Mesenchymal stem cell (in vitro differentiated cells and primary cell): ENCODE results near the gene KDM4D.
"Not testable (repeated sequence)": the region's sequence is repeated elsewhere in the genome, so short reads cannot be mapped to it uniquely, and the experiment has no call there.

Source experiments
- DNase-seq: peaks from one replicate; pipeline ENCODE4 v3.0.0-alpha.2; 2013
- H2AFZ ChIP-seq: one replicate; pipeline ENCODE4 v1.6.1; 2013; ENCODE audit warnings: low read depth, mild to moderate bottlenecking, control low read depth, inconsistent platforms, low read length, moderate library complexity
- H2AK5ac ChIP-seq: 2 replicates; pipeline ENCODE4 v1.6.1; 2013; ENCODE audit warnings: low read length, moderate library complexity, mild to moderate bottlenecking, inconsistent platforms; ENCODE audit not compliant: severe bottlenecking
- H2BK120ac ChIP-seq: one replicate; pipeline ENCODE4 v1.6.1; 2013; ENCODE audit warnings: low read depth, mild to moderate bottlenecking, inconsistent platforms, low read length, moderate library complexity
- H2BK12ac ChIP-seq, 2 experiments: one replicate each; pipeline ENCODE4 v1.6.1; 2013; ENCODE audit warnings: inconsistent platforms in 2 of 2, low read length in 2 of 2, mild to moderate bottlenecking in 2 of 2, moderate library complexity in 2 of 2, control low read depth in 1 of 2
- H2BK15ac ChIP-seq: one replicate; pipeline ENCODE4 v1.6.1; 2013; ENCODE audit warnings: mild to moderate bottlenecking, low read depth, inconsistent platforms; ENCODE audit not compliant: poor library complexity, severe bottlenecking
- H2BK5ac ChIP-seq: 2 replicates; pipeline ENCODE4 v1.6.1; 2013; ENCODE audit warnings: low read depth, mild to moderate bottlenecking, low read length, control low read depth, inconsistent platforms; ENCODE audit not compliant: poor library complexity, severe bottlenecking
- H3K14ac ChIP-seq, 2 experiments: one replicate each; pipeline ENCODE4 v1.6.1; 2013; ENCODE audit warnings: inconsistent platforms in 2 of 2, low read length in 2 of 2, control low read depth in 1 of 2, mild to moderate bottlenecking in 1 of 2, moderate library complexity in 1 of 2
- H3K18ac ChIP-seq, 2 experiments: one replicate each; pipeline ENCODE4 v1.6.1; 2013; ENCODE audit warnings: inconsistent platforms in 2 of 2, low read length in 2 of 2, control low read depth in 1 of 2, low read depth in 1 of 2, mild to moderate bottlenecking in 1 of 2
- H3K23ac ChIP-seq, 2 experiments: one replicate each; pipeline ENCODE4 v1.6.1; 2013; ENCODE audit warnings: inconsistent platforms in 2 of 2, low read length in 2 of 2, mild to moderate bottlenecking in 2 of 2, moderate library complexity in 2 of 2, control low read depth in 1 of 2
- H3K27ac ChIP-seq: 2 replicates; pipeline ENCODE4 v1.5.1; 2013; ENCODE audit warnings: mild to moderate bottlenecking, moderate library complexity, low read length, control low read depth, inconsistent platforms; ENCODE audit not compliant: poor library complexity, severe bottlenecking
- H3K27me3 ChIP-seq, 2 experiments: 2 replicates each; pipeline versions ENCODE4 v1.6.1 to v1.7.0; 2013; ENCODE audit warnings: low read length in 2 of 2, mild to moderate bottlenecking in 2 of 2, moderate library complexity in 2 of 2, control low read depth in 1 of 2, inconsistent platforms in 1 of 2; ENCODE audit not compliant: control insufficient read depth in 1 of 2, insufficient read depth in 1 of 2
- H3K36me3 ChIP-seq, 2 experiments: 2 replicates each; pipeline versions ENCODE4 v1.6.1 to v1.7.0; 2013; ENCODE audit warnings: low read length in 2 of 2, control low read depth in 1 of 2, inconsistent platforms in 1 of 2, low read depth in 1 of 2, mild to moderate bottlenecking in 1 of 2; ENCODE audit not compliant: insufficient read depth in 2 of 2, control insufficient read depth in 1 of 2
- H3K4ac ChIP-seq, 2 experiments: one replicate each; pipeline ENCODE4 v1.6.1; 2013; ENCODE audit warnings: inconsistent platforms in 2 of 2, low read length in 2 of 2, mild to moderate bottlenecking in 2 of 2, moderate library complexity in 2 of 2, control low read depth in 1 of 2, low read depth in 1 of 2
- H3K4me1 ChIP-seq: 2 replicates; pipeline ENCODE4 v1.6.1; 2013; ENCODE audit warnings: low read depth, low read length, control low read depth; ENCODE audit not compliant: control insufficient read depth, insufficient read depth
- H3K4me2 ChIP-seq: 2 replicates; pipeline ENCODE4 v1.6.1; 2013; ENCODE audit warnings: low read length, mild to moderate bottlenecking, inconsistent platforms; ENCODE audit not compliant: poor library complexity, severe bottlenecking
- H3K4me3 ChIP-seq, 2 experiments: 2 replicates each; pipeline versions ENCODE4 v1.5.1 to v1.7.0; 2013; ENCODE audit warnings: low read length in 2 of 2, mild to moderate bottlenecking in 2 of 2, control low read depth in 1 of 2, low read depth in 1 of 2; ENCODE audit not compliant: insufficient read depth in 1 of 2
- H3K79me1 ChIP-seq: replicated peaks from 2 replicates; pipeline ENCODE4 v1.6.1; 2013; ENCODE audit warnings: mild to moderate bottlenecking, control low read depth, low read length, inconsistent platforms; ENCODE audit not compliant: poor library complexity, severe bottlenecking
- H3K9ac ChIP-seq: 2 replicates; pipeline ENCODE4 v1.7.0; 2013; ENCODE audit warnings: mild to moderate bottlenecking, low read length, moderate library complexity
- H3K9me3 ChIP-seq: 2 replicates; pipeline ENCODE4 v1.7.0; 2013; ENCODE audit warnings: mild to moderate bottlenecking, low read length; ENCODE audit not compliant: control insufficient read depth
- H4K8ac ChIP-seq: one replicate; pipeline ENCODE4 v1.6.1; 2013; ENCODE audit warnings: inconsistent platforms, mild to moderate bottlenecking, low read length, moderate library complexity
- H4K91ac ChIP-seq: one replicate; pipeline ENCODE4 v1.6.1; 2013; ENCODE audit warnings: mild to moderate bottlenecking, low read length, inconsistent platforms
- WGBS: methylation state at CpG from one replicate; pipeline ENCODE4 v1.1.7; 2013; ENCODE audit warnings: mixed read lengths; 5-methylcytosine and 5-hydroxymethylcytosine counted together

KDM4D gene

DNA sequence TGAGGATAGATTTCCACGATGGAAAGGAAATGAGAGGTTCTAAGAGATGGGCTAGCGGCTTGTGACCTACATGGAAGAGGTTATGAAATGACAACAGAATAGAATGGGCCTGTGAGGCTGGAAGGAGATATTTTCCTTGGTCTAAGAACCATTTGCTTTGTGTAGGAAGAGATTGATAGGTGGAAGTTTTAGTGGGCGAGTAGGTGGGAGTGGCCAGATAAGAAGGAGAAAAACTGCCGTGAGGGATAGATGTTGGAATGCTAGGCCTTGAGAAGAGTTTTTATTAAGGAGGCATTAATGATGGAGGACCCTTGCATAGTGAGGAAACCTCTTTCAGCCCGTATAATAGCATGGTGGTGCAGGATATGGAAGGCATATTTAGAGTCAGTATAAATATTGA is 48.0 kb downstream of the KDM4D start:
- H2BK15ac ChIP-seq, H3K79me1 ChIP-seq, H2BK5ac ChIP-seq, H3K4me3 ChIP-seq, H2BK120ac ChIP-seq, H2AK5ac ChIP-seq, H3K9me3 ChIP-seq, H4K8ac ChIP-seq, H3K18ac ChIP-seq, H3K4ac ChIP-seq, H3K4me2 ChIP-seq, H2BK12ac ChIP-seq, H3K23ac ChIP-seq, H2AFZ ChIP-seq, H3K27ac ChIP-seq, H3K36me3 ChIP-seq, H4K91ac ChIP-seq, DNase-seq, H3K14ac ChIP-seq, H3K27me3 ChIP-seq, H3K9ac ChIP-seq, H3K4me1 ChIP-seq: not testable (repeated sequence)
- 92% methylated on average over 5 of the region's 5 CpGs for WGBS

DNA sequence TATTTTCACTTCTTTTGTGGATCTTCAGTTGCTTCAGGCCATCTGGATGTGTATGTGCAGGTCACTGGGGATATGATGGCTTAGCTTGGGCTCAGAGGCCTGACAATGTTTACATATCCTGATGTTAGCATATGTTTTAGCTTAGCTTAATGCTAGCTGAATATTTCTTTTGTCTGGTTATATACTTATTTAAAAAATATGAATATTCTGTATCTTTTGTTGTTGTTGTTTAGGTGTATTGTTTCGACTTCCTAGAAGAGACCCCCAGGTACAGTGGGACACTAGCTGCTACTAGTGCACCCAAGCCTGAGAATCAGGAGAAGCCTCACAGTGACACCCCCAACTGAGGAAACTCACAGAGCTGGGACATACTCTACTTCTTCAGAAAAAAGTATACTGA is 51.4 kb downstream of the KDM4D start, which contains the start of gene KDM4E:
TSS of gene KDM4E (plus strand) at position 301 of the 400 bp plus-strand sequence. CDS start 300 bp downstream, outside the sequence.
- 100% methylated on average over 1 of the region's 1 CpG for WGBS
- Histone ChIP-seq H3K27me3 (no peaks in the 10 kb centered on the region), H2AK5ac (no peak within 1 kb of the TSS), H2BK120ac (no peak within 1 kb of the TSS), H3K9ac (no peak within 1 kb of the TSS), H3K79me1 (no peaks in the 10 kb centered on the region), H3K18ac (no peak within 1 kb of the TSS), H2AFZ (no peak within 1 kb of the TSS), H4K91ac (no peak within 1 kb of the TSS), H3K23ac (no peak within 1 kb of the TSS), H3K27ac (no peak within 1 kb of the TSS), H2BK15ac (no peak within 1 kb of the TSS), H3K36me3 (no peaks in the 10 kb centered on the region), H3K9me3 (peaks cover 7% of the 10 kb centered on the region), H3K14ac (no peak within 1 kb of the TSS), H4K8ac (no peak within 1 kb of the TSS), H2BK5ac (no peak within 1 kb of the TSS), H3K4ac (no peak within 1 kb of the TSS), H3K4me2 (no peak within 1 kb of the TSS), H3K4me3 (no peak within 1 kb of the TSS), H3K4me1 (no peaks in the 10 kb centered on the region), H2BK12ac (no peak within 1 kb of the TSS)
- DNase-seq: no peak

DNA sequence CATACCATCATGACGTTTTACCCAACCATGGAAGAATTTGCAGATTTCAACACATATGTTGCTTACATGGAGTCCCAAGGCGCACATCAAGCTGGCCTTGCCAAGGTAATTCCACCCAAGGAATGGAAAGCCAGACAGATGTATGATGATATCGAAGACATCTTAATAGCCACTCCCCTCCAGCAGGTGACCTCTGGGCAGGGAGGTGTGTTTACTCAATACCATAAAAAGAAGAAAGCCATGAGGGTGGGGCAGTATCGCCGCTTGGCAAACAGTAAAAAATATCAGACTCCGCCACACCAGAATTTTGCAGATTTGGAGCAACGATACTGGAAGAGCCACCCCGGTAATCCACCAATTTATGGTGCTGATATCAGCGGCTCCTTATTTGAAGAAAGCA is 52.1 kb downstream of the KDM4D start:
- H2BK12ac ChIP-seq, H2AK5ac ChIP-seq, H2BK120ac ChIP-seq, H3K14ac ChIP-seq, H3K27me3 ChIP-seq, H3K23ac ChIP-seq, H3K9ac ChIP-seq, H2BK15ac ChIP-seq, H3K18ac ChIP-seq, H3K4ac ChIP-seq, DNase-seq, H4K8ac ChIP-seq, H3K4me2 ChIP-seq, H3K79me1 ChIP-seq, H3K4me1 ChIP-seq, H4K91ac ChIP-seq, H3K4me3 ChIP-seq, H2AFZ ChIP-seq, H3K27ac ChIP-seq, H2BK5ac ChIP-seq, H3K36me3 ChIP-seq: not testable (repeated sequence)
- H3K9me3 ChIP-seq: peaks cover 13% of the 10 kb centered on the region
- WGBS: 64% methylated on average over 2 of the region's 9 CpGs

- Histone ChIP-seq H2AFZ (no peak overlapping the region), H3K27ac (no peak overlapping the region)
- WGBS: 46% methylated on average over 3 of the region's 3 CpGs
Observed at GRCh38 chr11:95028357-95028756, 54.8 kb downstream of the KDM4D start.

More at GRCh38 chr11:95028357-95028756, 54.8 kb downstream of the KDM4D start:
- Histone ChIP-seq H4K91ac (no peak overlapping the region), H2BK15ac (no peak overlapping the region), H3K4me2 (no peak overlapping the region), H3K36me3 (no peaks in the 10 kb centered on the region), H4K8ac (no peak overlapping the region), H3K79me1 (no peaks in the 10 kb centered on the region), H3K14ac (no peak overlapping the region), H2BK12ac (no peak overlapping the region), H2AK5ac (no peak overlapping the region), H3K9ac (no peak overlapping the region), H3K18ac (no peak overlapping the region), H2BK120ac (no peak overlapping the region), H2BK5ac (no peak overlapping the region), H3K4ac (no peak overlapping the region), H3K9me3 (peaks cover 22% of the 10 kb centered on the region), H3K23ac (no peak overlapping the region), H3K27me3 (peaks cover 5 to 13% of the 10 kb centered on the region in 2 experiments), H3K4me3 (no peak overlapping the region), H3K4me1 (no peaks in the 10 kb centered on the region)
- DNase-seq: no peak
